Esophagus muscularis mucosa (tissue), 4 donors: Measurements from ENCODE around the gene SGF29. TPM values are rescaled to one million over a fixed set of nuclear protein-coding genes. Genes with fewer than 3 reads are reported as not detected.

Source experiments
- DNase-seq: peaks from one replicate; pipeline ENCODE4 v3.0.0-alpha.2; 2017; ENCODE audit errors: extremely low spot score
- H3K27ac ChIP-seq, 4 donors: fragments of 200-600 bp; sonication (generic); replicated peaks in 1 of 4; 1 replicate in 3 of 4; 2 replicates in 1 of 4; pipeline ENCODE4 v1.5.1; 2016 to 2019; ENCODE audit warnings: mild to moderate bottlenecking in 1 of 4
- H3K27me3 ChIP-seq, 4 donors: fragments of 200-600 bp; sonication (generic); one replicate each; pipeline versions ENCODE4 v1.5.1 to v1.6.0; 2016 to 2019
- H3K36me3 ChIP-seq, 4 donors: fragments of 200-600 bp; sonication (generic); one replicate each; pipeline ENCODE4 v1.5.1; 2016 to 2019
- H3K4me1 ChIP-seq, 4 donors: fragments of 200-600 bp; sonication (generic); one replicate each; pipeline ENCODE4 v1.5.1; 2016 to 2019
- H3K4me3 ChIP-seq, 4 donors: fragments of 200-600 bp; sonication (generic); 1 replicate in 2 of 4; 2 replicates in 2 of 4; pipeline ENCODE4 v1.5.1; 2016 to 2019; ENCODE audit warnings: mild to moderate bottlenecking in 4 of 4, moderate library complexity in 1 of 4
- H3K9me3 ChIP-seq, 4 donors: fragments of 200-600 bp; sonication (generic); 1 replicate in 3 of 4; 2 replicates in 1 of 4; pipeline ENCODE4 v1.5.1; 2016 to 2019
- EP300 ChIP-seq: sonication (generic); formaldehyde crosslinking; IDR thresholded peaks from one replicate; pipeline ENCODE4 v1.6.1; 2017; ENCODE audit warnings: antibody characterized with exemption
- POLR2A ChIP-seq: fragments of 450-650 bp; IDR thresholded peaks from one replicate; pipeline ENCODE4 v1.6.1; 2017; ENCODE audit warnings: antibody characterized with exemption, moderate library complexity, mild to moderate bottlenecking, low read depth
- POLR2AphosphoS5 ChIP-seq, 2 donors: sonication (generic); formaldehyde crosslinking; IDR thresholded peaks; one replicate each; pipeline ENCODE4 v1.6.1; 2017; ENCODE audit warnings: antibody characterized with exemption in 2 of 2
- WGBS: methylation state at CpG from one replicate; pipeline ENCODE4 v1.1.5; 2018; 5-methylcytosine and 5-hydroxymethylcytosine counted together
- intact Hi-C: fragments of 100-400 bp; cut with DNase I; formaldehyde crosslinking; loops from one replicate; pipeline ENCODE4 v1.15.1; 2023
- total RNA-seq, 4 donors: library from RNA; depleted of rRNA; stranded (reverse); fragments of >200 nt; gene quantifications; one replicate each; pipeline versions ENCODE4 v1.1.0 to v1.2.1, GENCODE V29; 2016
- TF ChIP-seq, protein P1 (sequence below), 3 experiments: fragments of 200-600 bp in 2 of 3; fragments of 450-650 bp in 1 of 3; sonication (generic) in 2 of 3; IDR thresholded peaks; one replicate each; pipeline ENCODE4 v1.5.1; 2017 to 2019; ENCODE audit warnings: antibody characterized with exemption in 3 of 3, mild to moderate bottlenecking in 2 of 3, moderate library complexity in 1 of 3

SGF29 gene
- total RNA-seq, 4 donors from 2014 or later: 33.2 to 43.4 (median 39.9) TPM

DNA sequence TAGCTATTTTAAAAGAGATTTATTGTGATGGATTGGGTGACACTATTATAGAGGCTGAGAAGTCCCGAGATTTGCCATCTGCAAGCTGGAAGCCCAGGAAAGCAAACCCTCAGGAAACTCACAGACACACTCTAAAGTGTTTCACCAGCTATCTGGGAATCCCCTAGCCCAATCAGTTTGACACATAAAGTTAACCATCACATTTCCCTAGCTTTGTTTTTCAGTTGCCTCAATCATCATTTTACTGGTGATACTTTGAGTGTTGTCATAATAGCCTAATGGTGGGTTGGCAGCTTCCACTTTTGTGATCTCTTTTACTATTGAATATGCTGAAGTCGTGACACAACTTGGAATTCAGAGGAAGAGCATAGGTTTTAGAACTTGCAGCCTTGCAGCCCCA lies 1.8 kb downstream of the SGF29 start:
- no peaks in the 10 kb centered on the region for H3K9me3 ChIP-seq
- H3K4me1 ChIP-seq: peaks cover 10 to 30% (median 22%) of the 10 kb centered on the region in 4 donors
- no peak for DNase-seq
- WGBS: 84% methylated on average over 2 of the region's 2 CpGs
- H3K4me3 ChIP-seq: no peak overlapping the region
- no peaks in the 10 kb centered on the region for H3K27me3 ChIP-seq
- H3K27ac ChIP-seq: no peak overlapping the region
- TF ChIP-seq POLR2AphosphoS5 (IDR thresholded peaks at IDR 0.05): no peak
- TF ChIP-seq, protein P1, sequence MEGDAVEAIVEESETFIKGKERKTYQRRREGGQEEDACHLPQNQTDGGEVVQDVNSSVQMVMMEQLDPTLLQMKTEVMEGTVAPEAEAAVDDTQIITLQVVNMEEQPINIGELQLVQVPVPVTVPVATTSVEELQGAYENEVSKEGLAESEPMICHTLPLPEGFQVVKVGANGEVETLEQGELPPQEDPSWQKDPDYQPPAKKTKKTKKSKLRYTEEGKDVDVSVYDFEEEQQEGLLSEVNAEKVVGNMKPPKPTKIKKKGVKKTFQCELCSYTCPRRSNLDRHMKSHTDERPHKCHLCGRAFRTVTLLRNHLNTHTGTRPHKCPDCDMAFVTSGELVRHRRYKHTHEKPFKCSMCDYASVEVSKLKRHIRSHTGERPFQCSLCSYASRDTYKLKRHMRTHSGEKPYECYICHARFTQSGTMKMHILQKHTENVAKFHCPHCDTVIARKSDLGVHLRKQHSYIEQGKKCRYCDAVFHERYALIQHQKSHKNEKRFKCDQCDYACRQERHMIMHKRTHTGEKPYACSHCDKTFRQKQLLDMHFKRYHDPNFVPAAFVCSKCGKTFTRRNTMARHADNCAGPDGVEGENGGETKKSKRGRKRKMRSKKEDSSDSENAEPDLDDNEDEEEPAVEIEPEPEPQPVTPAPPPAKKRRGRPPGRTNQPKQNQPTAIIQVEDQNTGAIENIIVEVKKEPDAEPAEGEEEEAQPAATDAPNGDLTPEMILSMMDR (IDR thresholded peaks at IDR 0.05): no peak
- TF ChIP-seq EP300: no peak
- TF ChIP-seq POLR2A: no peak
- peaks cover 6 to 32% (median 25%) of the 10 kb centered on the region in 4 donors for H3K36me3 ChIP-seq
- intact Hi-C loops: loop anchor here (2.0 kb wide), 1 partner anchor 65 kb away; no protein-coding TSS in a partner anchor

DNA sequence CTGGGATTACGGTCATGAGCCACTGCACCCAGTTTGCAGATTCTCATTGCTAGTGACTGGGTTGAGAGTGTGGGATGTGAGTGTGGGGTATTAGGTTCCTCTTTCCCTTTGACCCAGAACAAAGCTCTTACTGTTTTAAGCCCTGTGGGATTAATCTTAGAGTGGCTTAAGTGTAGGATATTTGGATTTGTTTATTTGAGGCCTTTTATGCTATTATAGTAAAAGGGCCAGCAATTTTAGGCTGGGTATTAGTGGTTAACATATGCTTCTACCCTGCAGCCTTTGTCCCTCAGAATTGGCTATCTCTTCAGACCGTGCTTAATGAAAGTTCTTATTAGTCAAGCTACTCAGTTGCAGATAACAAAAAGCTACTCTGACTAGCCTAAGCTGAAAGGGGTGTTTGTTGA lies 3.2 kb downstream of the SGF29 start:
- WGBS: 93% methylated on average over 2 of the region's 2 CpGs
- H3K27me3 ChIP-seq: no peaks in the 10 kb centered on the region
- intact Hi-C loops: no loop called here
- no peak for TF ChIP-seq POLR2A
- no peak for TF ChIP-seq POLR2AphosphoS5 (IDR thresholded peaks at IDR 0.05)
- TF ChIP-seq, protein P1 (IDR thresholded peaks at IDR 0.05): no peak
- no peak for TF ChIP-seq EP300
- H3K9me3 ChIP-seq: no peaks in the 10 kb centered on the region
- H3K4me1 ChIP-seq: peaks cover 14 to 32% (median 22%) of the 10 kb centered on the region in 4 donors
- no peak overlapping the region for H3K4me3 ChIP-seq
- DNase-seq: no peak
- H3K36me3 ChIP-seq: peaks cover 6 to 32% (median 25%) of the 10 kb centered on the region in 4 donors
- no peak overlapping the region for H3K27ac ChIP-seq

DNA sequence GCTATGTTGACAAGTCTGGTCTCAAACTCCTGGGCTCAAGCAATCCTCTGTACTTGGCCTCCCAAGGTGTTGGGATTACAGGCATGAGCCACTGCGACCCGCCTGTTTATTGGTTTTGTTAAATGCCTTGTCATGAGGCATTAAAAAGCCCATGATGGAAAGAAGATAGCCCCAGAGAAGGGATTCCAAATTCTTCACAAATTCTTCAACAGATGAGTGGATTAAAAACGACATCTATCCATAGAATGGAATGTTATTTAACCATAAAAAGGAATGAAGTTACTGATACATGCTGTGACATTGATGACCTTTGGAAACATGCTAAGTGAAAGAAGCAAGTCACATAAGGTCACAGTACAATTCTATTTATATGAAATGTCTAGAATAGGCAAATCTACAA lies 4.7 kb downstream of the SGF29 start:
- H3K27ac ChIP-seq: no peak overlapping the region
- peaks cover 6 to 32% (median 25%) of the 10 kb centered on the region in 4 donors for H3K36me3 ChIP-seq
- DNase-seq: no peak
- no peaks in the 10 kb centered on the region for H3K9me3 ChIP-seq
- no peak overlapping the region for H3K4me3 ChIP-seq
- 72% methylated on average over 3 of the region's 3 CpGs for WGBS
- H3K27me3 ChIP-seq: no peaks in the 10 kb centered on the region
- intact Hi-C loops: no loop called here
- TF ChIP-seq EP300: no peak
- TF ChIP-seq, protein P1 (IDR thresholded peaks at IDR 0.05): no peak
- no peak for TF ChIP-seq POLR2AphosphoS5 (IDR thresholded peaks at IDR 0.05)
- no peak for TF ChIP-seq POLR2A
- H3K4me1 ChIP-seq: peaks cover 12 to 33% (median 16%) of the 10 kb centered on the region in 4 donors

DNA sequence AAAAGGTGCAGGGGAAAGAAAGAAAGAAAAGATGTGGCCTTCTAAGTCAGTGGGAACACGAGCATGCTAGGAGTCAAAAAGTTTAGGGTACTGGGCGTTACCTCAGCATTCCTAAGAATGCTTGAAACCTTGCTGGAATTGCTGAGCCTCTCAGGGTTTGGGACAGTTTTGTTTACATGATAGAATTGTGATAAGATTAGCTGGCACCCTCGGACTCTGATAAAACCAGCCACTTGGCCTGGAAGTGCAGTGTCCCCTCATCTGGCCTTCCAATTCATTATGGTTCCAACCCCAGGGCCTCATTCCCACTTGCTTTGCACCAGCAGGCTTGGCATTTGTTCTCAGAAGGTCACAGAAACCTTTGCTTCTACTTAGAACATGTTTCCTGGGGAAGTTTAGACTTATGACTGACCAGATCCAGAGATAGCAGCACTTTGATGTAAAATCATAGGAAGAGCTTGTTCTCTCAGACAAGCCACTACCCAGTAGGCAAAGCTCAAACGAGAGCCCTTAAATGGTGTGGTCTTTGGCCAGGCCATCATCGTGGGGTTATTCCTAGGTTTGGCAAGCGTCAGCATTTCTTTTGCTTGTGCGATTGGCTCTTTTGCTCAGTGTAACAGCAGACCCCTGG lies 8.0 kb downstream of the SGF29 start:
- Histone ChIP-seq H3K4me3 (no peak overlapping the region), H3K9me3 (no peaks in the 10 kb centered on the region), H3K4me1 (peaks cover 0 to 11% (median 4%) of the 10 kb centered on the region in 4 donors), H3K27me3 (no peaks in the 10 kb centered on the region), H3K27ac (no peak overlapping the region), H3K36me3 (peaks cover 6 to 26% (median 26%) of the 10 kb centered on the region in 4 donors)
- 81% methylated on average over 7 of the region's 7 CpGs for WGBS
- no peak for DNase-seq
- TF ChIP-seq POLR2A: no peak
- TF ChIP-seq, protein P1 (IDR thresholded peaks at IDR 0.05): no peak
- no peak for TF ChIP-seq POLR2AphosphoS5 (IDR thresholded peaks at IDR 0.05)
- no peak for TF ChIP-seq EP300
- intact Hi-C loops: no loop called here
